Measurements from ENCODE around the gene MXRA8.

MXRA8 gene

GRCh38 chr1:1306070-1306660 lies 52.2 kb downstream of the MXRA8 start:
- FAIRE-seq = no peak

GRCh38 chr1:1305300-1306069 lies 52.9 kb downstream of the MXRA8 start:
- no peak for FAIRE-seq

- no peak for FAIRE-seq
Observed at GRCh38 chr1:1304331-1305299, 53.7 kb downstream of the MXRA8 start.

- no peak for FAIRE-seq
Observed at GRCh38 chr1:1303736-1304135, 54.6 kb downstream of the MXRA8 start.

GRCh38 chr1:1302951-1303509 lies 55.3 kb downstream of the MXRA8 start:
- no peak for FAIRE-seq
